DOHH2 (cell line): ENCODE results near the gene JMJD8.

Experiments used
- H3F3A ChIP-seq: fragments of 200-600 bp; sonication (generic), shearing (Covaris generic); 2 replicates; pipeline ENCODE4 v1.6.0; 2016; ENCODE audit warnings: antibody characterized with exemption, mild to moderate bottlenecking; ENCODE audit not compliant: control insufficient read depth, insufficient read depth
- H3K27ac ChIP-seq: fragments of 200-600 bp; sonication (generic); 2 replicates; pipeline ENCODE4 v1.5.1; 2014; ENCODE audit warnings: low read depth, mild to moderate bottlenecking, low read length, moderate library complexity
- H3K27me3 ChIP-seq: fragments of 200-600 bp; sonication (generic); 2 replicates; pipeline ENCODE4 v1.6.1; 2014; ENCODE audit warnings: mild to moderate bottlenecking, low read length, mixed read lengths; ENCODE audit not compliant: control insufficient read depth
- H3K36me3 ChIP-seq: fragments of 200-600 bp; sonication (generic); 2 replicates; pipeline ENCODE4 v1.6.1; 2014; ENCODE audit warnings: mild to moderate bottlenecking, low read length, moderate library complexity, mixed read lengths; ENCODE audit not compliant: control insufficient read depth
- H3K4me1 ChIP-seq: fragments of 200-600 bp; sonication (generic); 2 replicates; pipeline ENCODE4 v1.6.1; 2014; ENCODE audit warnings: mild to moderate bottlenecking, low read length, mixed read lengths; ENCODE audit not compliant: control insufficient read depth
- H3K4me2 ChIP-seq: fragments of 200-600 bp; sonication (generic); 2 replicates; pipeline ENCODE4 v1.6.0; 2014; ENCODE audit warnings: mild to moderate bottlenecking, low read length, moderate library complexity
- H3K4me3 ChIP-seq: fragments of 200-600 bp; sonication (generic); 2 replicates; pipeline ENCODE4 v1.5.1; 2014; ENCODE audit warnings: mild to moderate bottlenecking, low read length, mixed read lengths
- H3K79me2 ChIP-seq: fragments of 200-600 bp; sonication (generic); 2 replicates; pipeline ENCODE4 v1.6.1; 2014; ENCODE audit warnings: mild to moderate bottlenecking, low read length, mixed read lengths; ENCODE audit not compliant: control insufficient read depth
- H3K9me2 ChIP-seq: fragments of 200-600 bp; sonication (generic); replicated peaks from 2 replicates; pipeline ENCODE4 v1.6.1; 2014; ENCODE audit warnings: mild to moderate bottlenecking, low read length, mixed read lengths; ENCODE audit not compliant: control insufficient read depth
- H3K9me3 ChIP-seq: fragments of 200-600 bp; sonication (generic); 2 replicates; pipeline ENCODE4 v1.6.1; 2014; ENCODE audit warnings: antibody characterized with exemption, low read length, mixed read lengths; ENCODE audit not compliant: control insufficient read depth, insufficient read depth
- H4K20me1 ChIP-seq: fragments of 200-600 bp; sonication (generic); 2 replicates; pipeline ENCODE4 v1.6.0; 2014; ENCODE audit warnings: low read depth, mild to moderate bottlenecking, antibody characterized with exemption, low read length, moderate library complexity; ENCODE audit not compliant: control insufficient read depth, insufficient read depth
- EZH2phosphoT487 ChIP-seq: fragments of 200-600 bp; sonication (generic); IDR thresholded peaks from 2 replicates; pipeline ENCODE4 v1.6.1; 2017; ENCODE audit warnings: borderline replicate concordance, mild to moderate bottlenecking, antibody characterized with exemption, low read length, moderate library complexity, mixed read lengths
- TF ChIP-seq, protein P1 (sequence below): fragments of 200-600 bp; sonication (generic); IDR thresholded peaks from one replicate; pipeline ENCODE4 v1.5.1; 2014; ENCODE audit warnings: antibody characterized with exemption, mild to moderate bottlenecking, low read depth, low read length; ENCODE audit not compliant: poor library complexity, severe bottlenecking

The JMJD8 gene

DNA sequence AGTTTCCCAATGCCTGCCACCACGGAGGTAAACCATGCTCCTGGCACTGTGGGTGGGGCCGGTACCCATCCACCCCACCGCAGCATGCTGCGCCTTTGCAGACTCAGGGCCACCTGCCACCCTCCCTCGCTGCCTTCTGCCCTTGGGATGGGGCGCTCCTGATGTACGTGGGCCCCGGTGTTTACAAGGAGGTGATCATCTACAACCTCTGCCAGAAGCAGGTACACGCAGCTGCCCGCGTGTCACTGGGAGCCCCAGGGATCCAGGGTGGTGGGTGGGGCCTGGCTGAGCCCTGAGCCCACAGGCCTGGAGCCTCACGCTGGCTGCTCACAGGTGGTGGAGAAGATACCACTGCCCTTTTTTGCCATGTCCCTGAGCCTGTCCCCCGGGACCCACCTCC lies 17.6 kb downstream of the JMJD8 start:
- Histone ChIP-seq H3K27ac (no peak overlapping the region), H3K4me2 (no peak overlapping the region), H4K20me1 (no peaks in the 10 kb centered on the region)

DNA sequence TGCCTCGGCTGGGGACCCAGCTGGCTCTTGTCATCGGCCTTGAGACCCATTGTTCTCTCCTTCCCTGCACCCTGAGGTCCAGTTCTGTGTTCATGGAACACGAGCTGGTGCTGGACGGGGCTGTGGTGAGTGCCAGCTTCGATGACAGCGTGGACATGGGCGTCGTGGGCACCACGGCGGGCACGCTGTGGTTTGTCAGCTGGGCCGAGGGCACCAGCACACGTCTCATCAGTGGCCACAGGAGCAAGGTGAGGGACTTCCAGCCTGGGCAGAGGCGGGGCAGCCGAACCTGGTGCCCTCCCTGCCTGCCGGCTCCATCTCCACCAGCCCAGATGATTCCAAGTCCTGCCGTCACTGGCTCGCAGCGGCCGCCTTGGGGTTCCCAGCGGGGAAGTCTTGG lies 21.5 kb downstream of the JMJD8 start:
- Histone ChIP-seq H3K79me2 (0 out of 2 replicates have a peak, but pooled peaks cover 3% of the 10 kb centered on the region), H4K20me1 (no peaks in the 10 kb centered on the region), H3K9me2 (no peaks in the 10 kb centered on the region), H3K4me3 (no peak overlapping the region), H3K27ac (no peak overlapping the region), H3K4me2 (no peak overlapping the region), H3K9me3 (no peaks in the 10 kb centered on the region), H3K27me3 (no peaks in the 10 kb centered on the region), H3K4me1 (peaks cover 15% of the 10 kb centered on the region), H3K36me3 (peaks cover 65% of the 10 kb centered on the region), H3F3A (0 out of 2 replicates have a peak, but pooled peaks cover 2% of the 10 kb centered on the region)
- TF ChIP-seq, protein P1, sequence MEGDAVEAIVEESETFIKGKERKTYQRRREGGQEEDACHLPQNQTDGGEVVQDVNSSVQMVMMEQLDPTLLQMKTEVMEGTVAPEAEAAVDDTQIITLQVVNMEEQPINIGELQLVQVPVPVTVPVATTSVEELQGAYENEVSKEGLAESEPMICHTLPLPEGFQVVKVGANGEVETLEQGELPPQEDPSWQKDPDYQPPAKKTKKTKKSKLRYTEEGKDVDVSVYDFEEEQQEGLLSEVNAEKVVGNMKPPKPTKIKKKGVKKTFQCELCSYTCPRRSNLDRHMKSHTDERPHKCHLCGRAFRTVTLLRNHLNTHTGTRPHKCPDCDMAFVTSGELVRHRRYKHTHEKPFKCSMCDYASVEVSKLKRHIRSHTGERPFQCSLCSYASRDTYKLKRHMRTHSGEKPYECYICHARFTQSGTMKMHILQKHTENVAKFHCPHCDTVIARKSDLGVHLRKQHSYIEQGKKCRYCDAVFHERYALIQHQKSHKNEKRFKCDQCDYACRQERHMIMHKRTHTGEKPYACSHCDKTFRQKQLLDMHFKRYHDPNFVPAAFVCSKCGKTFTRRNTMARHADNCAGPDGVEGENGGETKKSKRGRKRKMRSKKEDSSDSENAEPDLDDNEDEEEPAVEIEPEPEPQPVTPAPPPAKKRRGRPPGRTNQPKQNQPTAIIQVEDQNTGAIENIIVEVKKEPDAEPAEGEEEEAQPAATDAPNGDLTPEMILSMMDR = no peak
- TF ChIP-seq EZH2phosphoT487 = no peak

More for the DNA sequence above, 17.6 kb downstream of the JMJD8 start:
- no peaks in the 10 kb centered on the region for H3K27me3 ChIP-seq
- H3K4me1 ChIP-seq = peaks cover 13% of the 10 kb centered on the region
- no peaks in the 10 kb centered on the region for H3K9me3 ChIP-seq
- TF ChIP-seq EZH2phosphoT487 = no peak
- TF ChIP-seq, protein P1 = no peak
- peaks cover 72% of the 10 kb centered on the region for H3K36me3 ChIP-seq
- 0 out of 2 replicates have a peak, but pooled peaks cover 2% of the 10 kb centered on the region for H3F3A ChIP-seq
- no peak overlapping the region for H3K4me3 ChIP-seq
- H3K9me2 ChIP-seq = no peaks in the 10 kb centered on the region
- H3K79me2 ChIP-seq = peaks cover 25% of the 10 kb centered on the region

DNA sequence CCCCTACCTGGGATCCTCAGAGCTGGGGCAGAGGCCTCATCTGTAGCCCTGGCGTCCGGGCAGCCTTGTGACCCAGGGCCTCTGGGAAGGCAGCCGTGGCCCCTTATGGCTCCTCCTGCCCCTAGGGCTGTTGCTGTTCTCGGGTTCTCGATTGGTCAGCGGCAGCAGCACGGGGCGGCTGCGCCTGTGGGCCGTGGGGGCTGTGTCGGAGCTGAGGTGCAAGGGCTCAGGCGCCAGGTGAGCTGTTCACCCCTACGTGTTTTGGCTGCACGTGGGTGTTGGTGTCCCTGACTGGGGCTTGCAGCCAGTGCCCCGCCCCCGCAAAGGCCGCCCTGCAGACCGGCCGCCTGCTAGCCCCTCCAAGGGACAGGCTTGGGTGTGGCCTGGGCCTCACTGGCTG lies 22.0 kb downstream of the JMJD8 start:
- H3K9me3 ChIP-seq = no peaks in the 10 kb centered on the region
- H3K4me1 ChIP-seq = peaks cover 12% of the 10 kb centered on the region
- no peaks in the 10 kb centered on the region for H3K27me3 ChIP-seq
- no peak overlapping the region for H3K4me3 ChIP-seq
- no peaks in the 10 kb centered on the region for H3K79me2 ChIP-seq
- H3K9me2 ChIP-seq = no peaks in the 10 kb centered on the region
- no peaks in the 10 kb centered on the region for H3F3A ChIP-seq
- no peaks in the 10 kb centered on the region for H4K20me1 ChIP-seq
- TF ChIP-seq EZH2phosphoT487 = no peak
- TF ChIP-seq, protein P1 = no peak
- H3K27ac ChIP-seq = no peak overlapping the region
- no peak overlapping the region for H3K4me2 ChIP-seq
- peaks cover 63% of the 10 kb centered on the region for H3K36me3 ChIP-seq
